ENCODE measurements around the gene CHCHD4.

CHCHD4 gene

GRCh38 chr3:14152963-14153355 is 28.3 kb upstream of the CHCHD4 start:
- H3K79me2 ChIP-seq (ENCODE audit: insufficient read depth, low read length): no peaks in the 10 kb centered on the region
- H4K20me1 ChIP-seq (ENCODE audit: low read depth, low read length): no peaks in the 10 kb centered on the region
- TF ChIP-seq CTCF (IDR thresholded peaks at IDR 0.05; ENCODE audit: insufficient read depth, low read length, poor library complexity, severe bottlenecking) (no peak), EZH2phosphoT487 (conservative IDR thresholded peaks at IDR 0.05; ENCODE audit: low read length) (no peak)
- no peak overlapping the region for H3K27ac ChIP-seq (ENCODE audit: low read depth, low read length)
- H3K4me3 ChIP-seq (ENCODE audit: insufficient read depth, low read length, poor library complexity, severe bottlenecking): no peak overlapping the region
- H3K9me3 ChIP-seq (ENCODE audit: insufficient read depth, low read length): no peaks in the 10 kb centered on the region
- no peaks in the 10 kb centered on the region for H3F3A ChIP-seq (ENCODE audit: insufficient read depth)
- H3K36me3 ChIP-seq (ENCODE audit: low read length): no peaks in the 10 kb centered on the region
- H3K9me2 ChIP-seq (replicated peaks; ENCODE audit: insufficient read depth, low read length): no peaks in the 10 kb centered on the region
- no peak overlapping the region for H2AFZ ChIP-seq (ENCODE audit: low read depth, low read length, severe bottlenecking)
- H3K9ac ChIP-seq (ENCODE audit: low read length): no peak overlapping the region
- no peaks in the 10 kb centered on the region for H3K27me3 ChIP-seq (ENCODE audit: low read length)
- H3K4me2 ChIP-seq (ENCODE audit: low read depth, low read length, poor library complexity, severe bottlenecking): no peak overlapping the region

- Histone ChIP-seq H3K4me2 (ENCODE audit: low read depth, low read length, poor library complexity, severe bottlenecking) (no peak overlapping the region), H3K9me3 (ENCODE audit: insufficient read depth, low read length) (no peaks in the 10 kb centered on the region), H3F3A (ENCODE audit: insufficient read depth) (no peaks in the 10 kb centered on the region), H3K9me2 (replicated peaks; ENCODE audit: insufficient read depth, low read length) (no peaks in the 10 kb centered on the region), H4K20me1 (ENCODE audit: low read depth, low read length) (no peaks in the 10 kb centered on the region), H3K4me3 (ENCODE audit: insufficient read depth, low read length, poor library complexity, severe bottlenecking) (no peak overlapping the region), H3K27me3 (ENCODE audit: low read length) (no peaks in the 10 kb centered on the region), H2AFZ (ENCODE audit: low read depth, low read length, severe bottlenecking) (no peak overlapping the region), H3K27ac (ENCODE audit: low read depth, low read length) (no peak overlapping the region), H3K79me2 (ENCODE audit: insufficient read depth, low read length) (no peaks in the 10 kb centered on the region), H3K9ac (ENCODE audit: low read length) (no peak overlapping the region), H3K36me3 (ENCODE audit: low read length) (no peaks in the 10 kb centered on the region)
- TF ChIP-seq CTCF (IDR thresholded peaks at IDR 0.05; ENCODE audit: insufficient read depth, low read length, poor library complexity, severe bottlenecking) (no peak), EZH2phosphoT487 (conservative IDR thresholded peaks at IDR 0.05; ENCODE audit: low read length) (no peak)
These were observed 27.7 kb upstream of the CHCHD4 start for GRCh38 chr3:14152233-14152962.

GRCh38 chr3:14151471-14152083 is 26.9 kb upstream of the CHCHD4 start:
- Histone ChIP-seq H2AFZ (ENCODE audit: low read depth, low read length, severe bottlenecking) (no peak overlapping the region), H3K9me2 (replicated peaks; ENCODE audit: insufficient read depth, low read length) (no peaks in the 10 kb centered on the region), H3K9me3 (ENCODE audit: insufficient read depth, low read length) (no peaks in the 10 kb centered on the region), H3K27ac (ENCODE audit: low read depth, low read length) (no peak overlapping the region), H3K4me2 (ENCODE audit: low read depth, low read length, poor library complexity, severe bottlenecking) (no peak overlapping the region), H3F3A (ENCODE audit: insufficient read depth) (no peaks in the 10 kb centered on the region), H3K4me3 (ENCODE audit: insufficient read depth, low read length, poor library complexity, severe bottlenecking) (no peak overlapping the region), H3K9ac (ENCODE audit: low read length) (no peak overlapping the region), H3K36me3 (ENCODE audit: low read length) (no peaks in the 10 kb centered on the region), H3K27me3 (ENCODE audit: low read length) (no peaks in the 10 kb centered on the region), H3K79me2 (ENCODE audit: insufficient read depth, low read length) (no peaks in the 10 kb centered on the region), H4K20me1 (ENCODE audit: low read depth, low read length) (no peaks in the 10 kb centered on the region)
- TF ChIP-seq EZH2phosphoT487 (conservative IDR thresholded peaks at IDR 0.05; ENCODE audit: low read length): no peak
- TF ChIP-seq CTCF (IDR thresholded peaks at IDR 0.05; ENCODE audit: insufficient read depth, low read length, poor library complexity, severe bottlenecking): no peak
